Common myeloid progenitor, CD34-positive (primary cell): ENCODE data around the gene MEAF6.

Source experiments
- CTCF ChIA-PET: fragments of 350-600 bp; sonication (Branson Sonifier 250); formaldehyde crosslinking; loops from one replicate; lab custom pipeline; 2021; ENCODE audit warnings: antibody characterized with exemption; lab: Charles Lee
- POLR2A ChIA-PET: fragments of 350-600 bp; sonication (Branson Sonifier 250); formaldehyde crosslinking; loops from one replicate; lab custom pipeline; 2021; ENCODE audit warnings: antibody characterized with exemption; lab: Charles Lee
- DNase-seq, 3 donors: peaks; one replicate each; pipeline versions ENCODE4 v3.0.0 to v3.0.0-alpha.2; 2013
- H3K27ac ChIP-seq, 2 experiments: 1 replicate in 1 of 2; 2 replicates in 1 of 2; pipeline ENCODE4 v1.7.0; 2013; ENCODE audit warnings: inconsistent platforms in 2 of 2, low read length in 2 of 2, mild to moderate bottlenecking in 2 of 2, low read depth in 1 of 2, moderate library complexity in 1 of 2; ENCODE audit not compliant: severe bottlenecking in 2 of 2, insufficient read depth in 1 of 2, poor library complexity in 1 of 2
- H3K27me3 ChIP-seq, 5 experiments: replicated peaks in 2 of 5; 1 replicate in 3 of 5; 2 replicates in 2 of 5; pipeline versions ENCODE4 v1.6.1 to v1.7.0; 2013; ENCODE audit warnings: low read length in 4 of 5, mild to moderate bottlenecking in 2 of 5, moderate library complexity in 2 of 5, inconsistent platforms in 1 of 5; ENCODE audit not compliant: insufficient read depth in 5 of 5, control insufficient read depth in 4 of 5
- H3K36me3 ChIP-seq, 4 experiments: 1 replicate in 2 of 4; 2 replicates in 2 of 4; pipeline versions ENCODE4 v1.6.1 to v1.7.0; 2013; ENCODE audit warnings: low read length in 3 of 4, control low read depth in 1 of 4, mild to moderate bottlenecking in 1 of 4; ENCODE audit not compliant: control insufficient read depth in 4 of 4, insufficient read depth in 4 of 4
- H3K4me1 ChIP-seq, 4 experiments: 1 replicate in 3 of 4; 2 replicates in 1 of 4; pipeline versions ENCODE4 v1.6.1 to v1.7.1; 2013; ENCODE audit warnings: low read length in 3 of 4, mild to moderate bottlenecking in 3 of 4, control low read depth in 1 of 4, inconsistent platforms in 1 of 4, moderate library complexity in 1 of 4; ENCODE audit not compliant: control insufficient read depth in 4 of 4, insufficient read depth in 4 of 4; ENCODE audit errors: control extremely low read depth in 1 of 4
- H3K4me3 ChIP-seq, 7 experiments: 1 replicate in 4 of 7; 2 replicates in 3 of 7; pipeline versions ENCODE4 v1.5.1 to v1.7.0; 2013; ENCODE audit warnings: mild to moderate bottlenecking in 7 of 7, low read length in 6 of 7, moderate library complexity in 6 of 7, inconsistent platforms in 2 of 7, low read depth in 2 of 7, control low read depth in 1 of 7; ENCODE audit not compliant: insufficient read depth in 4 of 7, control insufficient read depth in 1 of 7; ENCODE audit errors: extremely low read depth in 1 of 7
- H3K9me3 ChIP-seq, 5 experiments: 1 replicate in 4 of 5; 2 replicates in 1 of 5; pipeline versions ENCODE4 v1.6.1 to v1.7.1; 2013; ENCODE audit warnings: low read length in 4 of 5, mild to moderate bottlenecking in 2 of 5, inconsistent platforms in 1 of 5, low read depth in 1 of 5, moderate library complexity in 1 of 5; ENCODE audit not compliant: control insufficient read depth in 4 of 5, insufficient read depth in 2 of 5; ENCODE audit errors: control extremely low read depth in 1 of 5
- WGBS: methylation state at CpG from one replicate; pipeline ENCODE4 v1.1.5; 2013; ENCODE audit not compliant: insufficient coverage; 5-methylcytosine and 5-hydroxymethylcytosine counted together

The MEAF6 gene

DNA sequence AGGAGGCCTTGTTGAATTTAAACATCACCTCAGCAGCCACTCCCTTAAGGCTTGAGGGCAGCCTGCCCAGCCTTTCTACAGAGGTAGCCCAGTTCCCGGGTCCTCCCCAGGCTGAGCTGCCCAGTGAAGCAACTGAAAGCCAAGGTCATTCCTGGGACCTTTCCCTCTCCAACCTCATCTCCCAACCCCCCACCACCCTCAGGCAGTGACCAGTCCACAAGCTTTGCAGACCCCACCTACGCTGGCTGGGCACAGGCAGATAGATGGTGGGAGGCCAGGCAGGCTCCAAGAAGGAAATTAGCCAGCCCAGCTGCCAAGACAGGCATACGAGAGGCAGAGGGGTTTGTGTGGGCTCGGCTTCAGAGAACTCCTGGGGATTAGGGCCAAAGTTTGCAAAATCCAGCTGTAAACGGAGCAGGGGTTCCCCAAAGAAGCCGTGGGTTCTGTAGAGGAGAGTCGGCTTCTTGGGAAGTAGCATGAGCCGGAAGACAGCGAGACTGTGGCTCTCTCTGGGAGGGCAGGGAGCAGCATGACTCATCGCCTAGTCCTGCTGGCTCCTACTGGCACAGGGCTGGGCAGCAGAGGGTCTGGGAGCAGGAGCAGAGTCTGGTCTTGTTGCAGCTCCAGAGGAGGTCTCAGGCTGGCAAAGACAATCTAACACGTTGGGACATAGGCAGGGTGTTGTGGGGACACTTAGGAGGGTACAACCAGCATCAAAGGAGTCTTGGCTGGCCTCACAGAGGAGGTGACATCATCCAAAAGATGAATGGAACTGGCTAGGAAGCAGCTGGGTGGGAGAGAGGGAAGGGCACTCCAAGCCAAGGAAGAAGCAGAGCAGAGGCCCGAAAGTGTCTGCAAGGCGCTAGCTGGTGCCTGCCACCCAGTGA lies 43.0 kb downstream of the MEAF6 start:
- 23% methylated on average over 9 of the region's 13 CpGs for WGBS
- ChIA-PET POLR2A (interaction anchor here (1.1 kb wide), 1 partner anchor 16 kb away, joined by 4 read pairs; no protein-coding TSS in a partner anchor), CTCF (interaction anchor here (1.5 to 13.0 kb wide), 5 partner anchors 9 to 211 kb away, joined by 5 to 146 read pairs (median 11); no protein-coding TSS in a partner anchor)
- H3K27ac ChIP-seq: peak overlapping the region in 1 of 2 experiments; percentile 16
- DNase-seq: peak; percentile 51 to 59 (median 52)
- no peaks in the 10 kb centered on the region for H3K9me3 ChIP-seq
- peaks cover 0 to 11% (median 3%) of the 10 kb centered on the region in 4 experiments for H3K36me3 ChIP-seq
- peak overlapping the region in 3 of 7 experiments; percentile 48 to 75 (median 66) for H3K4me3 ChIP-seq
- no peaks in the 10 kb centered on the region for H3K27me3 ChIP-seq
- peaks cover 5 to 51% (median 50%) of the 10 kb centered on the region in 4 experiments for H3K4me1 ChIP-seq

DNA sequence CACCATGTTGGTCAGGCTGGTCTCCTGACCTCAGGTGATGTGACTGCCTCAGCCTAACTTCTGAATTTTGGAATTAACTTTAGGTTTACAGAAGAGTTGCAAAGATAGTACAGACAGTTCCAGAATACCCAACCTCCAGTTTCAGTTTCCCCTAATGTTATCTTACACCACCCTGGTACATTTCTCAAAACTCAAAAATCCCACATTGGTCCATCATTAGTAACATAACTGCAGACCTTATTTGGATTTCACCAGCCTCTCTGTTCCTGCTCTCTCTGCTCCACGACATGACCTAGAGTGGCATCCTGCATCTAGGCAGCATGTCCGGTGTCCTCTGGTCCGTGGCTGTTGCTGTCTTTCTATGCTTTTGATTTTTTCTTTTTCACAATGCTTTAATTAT lies 45.2 kb downstream of the MEAF6 start:
- DNase-seq: no peak
- H3K36me3 ChIP-seq: peaks cover 0 to 2% (median 0%) of the 10 kb centered on the region in 4 experiments
- no peak overlapping the region for H3K4me3 ChIP-seq
- no peaks in the 10 kb centered on the region for H3K27me3 ChIP-seq
- no peaks in the 10 kb centered on the region for H3K9me3 ChIP-seq
- H3K4me1 ChIP-seq: peaks cover 5 to 33% (median 32%) of the 10 kb centered on the region in 4 experiments
- ChIA-PET CTCF (interaction anchor here (1.0 to 13.0 kb wide), 4 partner anchors 15 to 40 kb away, joined by 3 to 146 read pairs (median 56); no protein-coding TSS in a partner anchor), POLR2A (no interaction called here)
- no peak overlapping the region for H3K27ac ChIP-seq
- 100% methylated on average over 3 of the region's 3 CpGs for WGBS

GRCh38 chr1:37468037-37468436 lies 46.5 kb downstream of the MEAF6 start:
- ChIA-PET CTCF (interaction anchor here (0.8 kb wide), 2 partner anchors 17 to 19 kb away, joined by 3 to 5 read pairs; no protein-coding TSS in a partner anchor), POLR2A (interaction anchor here (0.6 kb wide), 1 partner anchor 1503 kb away, joined by 4 read pairs; no protein-coding TSS in a partner anchor)
- no peak overlapping the region for H3K4me3 ChIP-seq
- H3K9me3 ChIP-seq: no peaks in the 10 kb centered on the region
- no peak overlapping the region for H3K27ac ChIP-seq
- H3K36me3 ChIP-seq: peaks cover 0 to 2% (median 0%) of the 10 kb centered on the region in 4 experiments
- no peak for DNase-seq
- WGBS: 100% methylated on average over 1 of the region's 5 CpGs
- H3K27me3 ChIP-seq: no peaks in the 10 kb centered on the region
- H3K4me1 ChIP-seq: peaks cover 0 to 21% (median 21%) of the 10 kb centered on the region in 4 experiments

DNA sequence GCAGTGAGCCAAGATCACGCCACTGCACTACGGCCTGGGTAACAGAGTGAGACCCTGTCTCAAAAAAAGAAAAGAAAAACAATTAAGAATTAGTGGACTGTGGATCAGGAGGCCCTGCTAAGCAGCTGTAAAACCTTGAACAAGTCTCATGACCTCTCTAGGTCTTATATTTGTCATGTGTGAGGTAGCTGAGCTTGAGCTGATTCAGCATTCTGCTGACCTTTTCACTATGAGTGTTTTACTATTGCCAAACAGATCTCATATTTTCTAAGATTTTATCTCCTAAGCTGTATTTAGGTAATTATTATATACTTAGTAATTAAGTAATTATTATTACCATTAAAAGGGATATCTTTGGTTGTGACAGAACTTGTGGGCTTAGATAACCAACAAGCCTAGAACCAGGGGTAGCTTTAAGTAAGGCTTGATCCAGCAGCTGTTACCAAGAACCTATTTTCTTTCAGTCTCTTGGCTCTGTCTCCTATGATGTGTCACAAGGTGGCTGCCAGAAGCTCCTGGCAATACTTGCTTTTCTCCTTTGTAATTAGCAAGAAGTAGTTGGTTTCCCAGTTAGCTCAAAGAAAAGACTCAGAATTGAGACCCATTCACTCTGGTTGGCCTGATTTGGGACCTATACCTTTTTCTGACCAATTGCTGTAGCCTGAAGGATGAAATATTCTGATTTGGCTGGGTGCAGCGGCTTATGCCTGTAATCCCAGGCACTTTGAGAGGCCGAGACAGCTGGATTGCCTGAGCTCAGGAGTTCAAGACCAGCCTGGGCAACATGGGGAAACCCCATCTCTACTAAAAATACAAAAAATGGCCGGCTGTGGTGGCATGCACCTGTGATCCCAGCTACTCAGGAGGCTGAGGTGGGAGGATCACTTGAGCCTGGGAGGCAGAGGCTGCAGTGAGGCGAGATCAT lies 48.7 kb downstream of the MEAF6 start:
- POLR2A ChIA-PET: interaction anchor here (0.7 to 1.4 kb wide), 2 partner anchors 8 to 818 kb away, joined by 4 to 7 read pairs; no protein-coding TSS in a partner anchor
- no peak for DNase-seq
- no peak overlapping the region for H3K4me3 ChIP-seq
- WGBS: 84% methylated on average over 5 of the region's 6 CpGs
- peaks cover 0 to 9% (median 2%) of the 10 kb centered on the region in 4 experiments for H3K36me3 ChIP-seq
- no peaks in the 10 kb centered on the region for H3K4me1 ChIP-seq
- no peaks in the 10 kb centered on the region for H3K9me3 ChIP-seq
- CTCF ChIA-PET: interaction anchor here (0.7 to 3.6 kb wide), 7 partner anchors 8 to 236 kb away, joined by 3 to 19 read pairs (median 4); no protein-coding TSS in a partner anchor
- no peaks in the 10 kb centered on the region for H3K27me3 ChIP-seq
- no peak overlapping the region for H3K27ac ChIP-seq

DNA sequence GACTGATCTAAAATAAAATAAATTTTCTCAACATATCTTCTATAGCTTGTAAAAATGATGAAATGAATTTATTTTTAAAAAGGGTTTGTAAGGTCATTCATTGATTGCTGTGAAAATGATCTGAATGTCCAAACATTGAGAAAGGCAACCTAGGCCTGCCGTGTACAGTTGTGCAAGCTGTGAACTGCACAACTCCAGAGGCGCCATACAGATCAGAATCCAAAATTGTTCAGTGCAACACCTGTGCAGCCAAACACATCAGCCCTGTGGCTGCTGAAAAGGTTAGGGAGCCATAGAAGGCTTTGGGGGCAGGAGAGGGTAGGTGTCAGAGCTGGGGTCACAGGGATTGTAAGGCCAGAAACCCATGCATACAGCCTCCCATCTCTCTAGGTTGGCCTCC lies 50.1 kb downstream of the MEAF6 start:
- Histone ChIP-seq H3K36me3 (peaks cover 0 to 9% (median 2%) of the 10 kb centered on the region in 4 experiments), H3K4me3 (no peak overlapping the region), H3K27ac (no peak overlapping the region), H3K27me3 (no peaks in the 10 kb centered on the region), H3K9me3 (no peaks in the 10 kb centered on the region), H3K4me1 (no peaks in the 10 kb centered on the region)
- ChIA-PET CTCF (interaction anchor here (1.1 to 3.6 kb wide), 3 partner anchors 9 to 165 kb away, joined by 3 to 19 read pairs (median 5); no protein-coding TSS in a partner anchor), POLR2A (no interaction called here)
- 67% methylated on average over 2 of the region's 2 CpGs for WGBS
- DNase-seq: no peak

DNA sequence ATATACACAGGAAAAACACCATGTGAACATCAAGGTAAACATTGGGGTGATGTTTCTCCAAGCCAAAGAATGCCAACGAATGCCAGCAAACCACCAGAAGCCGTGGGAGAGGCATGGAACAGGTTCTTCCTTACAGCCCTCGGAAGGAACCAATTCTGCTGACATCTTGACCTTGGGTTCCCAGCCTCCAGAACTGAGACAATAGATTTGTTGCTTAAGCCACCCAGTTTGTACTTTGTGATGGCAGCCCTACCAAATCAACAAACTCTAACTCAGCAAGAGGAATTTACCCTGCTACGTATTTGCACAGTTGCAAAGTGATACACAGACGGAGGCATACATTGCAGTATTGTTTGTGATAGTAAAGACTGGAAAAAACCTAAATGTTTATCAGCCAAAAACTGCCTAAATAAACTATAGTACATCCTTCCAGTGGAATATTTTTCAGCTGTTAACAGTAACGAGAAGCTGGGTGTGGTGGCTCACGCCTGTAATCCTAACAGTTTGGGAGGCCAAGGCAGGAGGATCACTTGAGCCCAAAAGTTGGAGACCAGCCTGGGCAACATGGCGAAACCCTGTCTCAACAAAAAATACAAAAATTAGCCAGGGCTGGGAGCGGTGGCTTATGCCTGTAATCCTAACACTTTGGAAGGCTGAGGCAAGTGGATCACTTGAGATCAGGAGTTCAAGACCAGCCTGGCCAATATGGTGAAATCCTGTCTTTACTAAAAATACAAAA lies 52.7 kb downstream of the MEAF6 start:
- ChIA-PET POLR2A (no interaction called here), CTCF (interaction anchor here (1.3 to 1.7 kb wide), 2 partner anchors 10 to 11 kb away, joined by 3 to 11 read pairs; partner anchors contain the start of gene ZC3H12A)
- Histone ChIP-seq H3K27ac (no peak overlapping the region), H3K4me3 (no peak overlapping the region), H3K9me3 (no peaks in the 10 kb centered on the region), H3K27me3 (no peaks in the 10 kb centered on the region), H3K4me1 (no peaks in the 10 kb centered on the region), H3K36me3 (peaks cover 0 to 9% (median 2%) of the 10 kb centered on the region in 4 experiments)
- WGBS: 94% methylated on average over 7 of the region's 9 CpGs
- DNase-seq: no peak
